Superior temporal gyrus (tissue), 1 donor: ENCODE results near the gene TMEM234.

Experiments
- DNase-seq: peaks from one replicate; pipeline ENCODE4 v3.0.0-alpha.2; 2016; ENCODE audit errors: extremely low spot score

The TMEM234 gene

GRCh38 chr1:32239790-32240139 lies 17.6 kb upstream of the TMEM234 start:
- no peak for DNase-seq

DNA sequence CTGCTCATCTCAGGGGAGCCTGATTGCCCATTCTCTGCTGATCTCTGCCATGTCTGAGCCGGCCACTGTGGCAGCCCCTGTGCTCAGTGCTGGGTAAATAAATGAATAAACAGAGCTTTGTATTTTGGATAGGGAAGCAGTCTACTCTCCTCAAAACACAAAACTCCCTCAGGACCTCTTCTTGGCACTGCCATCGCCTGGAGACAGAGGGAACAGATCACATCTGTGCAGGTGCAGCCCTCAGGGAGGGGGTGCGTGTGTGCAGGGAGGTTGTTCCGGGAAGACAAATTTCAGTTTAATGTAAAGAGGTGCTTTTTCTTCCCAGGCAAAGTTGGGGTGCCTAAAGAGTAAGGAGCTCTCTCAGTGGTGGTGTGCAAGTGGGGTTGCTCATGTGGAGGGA lies 17.2 kb upstream of the TMEM234 start:
- DNase-seq: no peak

- DNase-seq: no peak
These were observed 12.6 kb upstream of the TMEM234 start for GRCh38 chr1:32234792-32235191.

DNA sequence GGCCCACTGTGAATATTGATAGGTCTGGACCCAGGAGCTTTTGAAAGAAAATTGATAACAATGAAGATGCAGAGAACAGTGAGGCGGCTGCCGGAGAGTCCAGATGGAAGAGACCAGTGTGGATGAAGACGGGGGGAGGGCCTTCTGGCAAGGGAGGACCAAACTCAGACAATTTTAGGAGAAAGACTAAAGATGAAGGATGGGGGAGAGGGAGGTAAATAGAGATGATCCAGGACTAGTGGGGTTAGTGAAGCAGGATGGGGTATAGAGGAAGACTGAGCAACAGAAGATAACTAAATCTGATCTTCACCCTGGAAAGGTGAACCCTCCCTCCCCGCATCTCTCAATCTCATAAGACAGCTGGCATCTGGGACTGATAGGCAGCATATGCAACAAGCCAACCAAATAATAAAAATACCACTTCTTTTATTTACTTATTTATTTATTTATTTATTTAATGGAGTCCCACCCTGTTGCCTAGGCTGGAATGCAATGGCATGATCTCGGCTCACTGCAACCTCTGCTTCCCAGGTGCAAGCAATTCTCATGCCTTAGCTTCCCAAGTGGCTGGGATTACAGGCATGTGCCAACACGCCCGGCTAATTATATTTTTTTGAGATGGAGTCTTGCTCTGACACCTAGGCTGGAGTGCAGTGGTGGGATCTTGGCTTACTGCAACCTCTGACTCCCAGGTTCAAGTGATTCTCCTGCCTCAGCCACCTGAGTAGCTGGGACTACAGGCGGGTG lies 10.6 kb upstream of the TMEM234 start:
- DNase-seq: no peak

DNA sequence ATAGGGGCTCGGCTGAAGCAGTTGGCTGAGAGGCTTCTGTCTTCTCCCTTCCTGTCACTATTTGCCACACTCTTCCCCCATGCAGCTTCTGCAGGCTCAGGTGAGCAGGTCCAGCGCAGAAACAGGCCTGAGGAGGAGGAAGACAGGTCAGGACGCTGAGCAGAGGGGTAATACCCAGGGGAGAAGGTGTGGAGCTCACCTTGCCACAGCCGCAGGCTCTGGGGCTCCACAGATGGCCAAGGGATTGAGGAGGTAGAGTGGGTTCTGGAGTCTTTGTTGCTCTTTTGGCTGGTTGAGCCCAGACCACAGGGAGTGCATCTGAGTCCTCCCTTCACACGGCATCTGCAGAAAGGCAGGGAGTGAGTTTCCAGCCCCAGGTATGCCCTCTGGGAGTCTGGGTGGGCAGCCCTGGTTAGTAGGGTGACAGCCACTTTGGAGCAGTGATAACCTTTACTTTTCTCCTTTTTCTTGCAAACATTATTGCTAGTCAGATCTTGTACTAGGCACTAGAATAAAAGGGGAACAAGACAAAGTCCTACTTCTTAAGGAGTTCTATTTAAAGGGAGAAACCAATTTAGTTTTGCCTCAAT lies 9.8 kb upstream of the TMEM234 start:
- no peak for DNase-seq

GRCh38 chr1:32228771-32229170 lies 6.6 kb upstream of the TMEM234 start:
- no peak for DNase-seq

- DNase-seq: no peak
These were observed 2.1 kb upstream of the TMEM234 start for GRCh38 chr1:32224285-32224684.

DNA sequence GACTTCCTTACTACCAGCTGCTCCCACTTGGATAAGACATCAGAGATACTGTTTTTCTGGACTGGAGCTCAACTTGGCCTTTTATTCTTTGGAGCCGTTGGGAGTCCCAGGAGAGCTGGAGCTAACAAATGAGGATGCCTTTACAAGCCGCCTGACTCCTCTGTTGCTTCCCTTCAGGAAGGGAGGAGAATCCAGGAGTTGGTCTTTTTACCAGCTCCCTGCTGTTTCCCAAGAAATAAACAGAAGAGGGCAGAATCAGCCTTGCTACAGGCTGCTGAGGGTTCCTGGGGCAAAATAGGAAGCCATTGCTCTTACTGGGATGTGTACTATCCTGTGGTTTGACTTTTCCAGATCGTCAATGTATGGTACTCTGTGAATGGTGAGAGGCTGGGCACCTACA lies 1.5 kb upstream of the TMEM234 start:
- DNase-seq: no peak

- no peak for DNase-seq
These were observed 573 bp downstream of the TMEM234 start for GRCh38 chr1:32221581-32221979.

DNA sequence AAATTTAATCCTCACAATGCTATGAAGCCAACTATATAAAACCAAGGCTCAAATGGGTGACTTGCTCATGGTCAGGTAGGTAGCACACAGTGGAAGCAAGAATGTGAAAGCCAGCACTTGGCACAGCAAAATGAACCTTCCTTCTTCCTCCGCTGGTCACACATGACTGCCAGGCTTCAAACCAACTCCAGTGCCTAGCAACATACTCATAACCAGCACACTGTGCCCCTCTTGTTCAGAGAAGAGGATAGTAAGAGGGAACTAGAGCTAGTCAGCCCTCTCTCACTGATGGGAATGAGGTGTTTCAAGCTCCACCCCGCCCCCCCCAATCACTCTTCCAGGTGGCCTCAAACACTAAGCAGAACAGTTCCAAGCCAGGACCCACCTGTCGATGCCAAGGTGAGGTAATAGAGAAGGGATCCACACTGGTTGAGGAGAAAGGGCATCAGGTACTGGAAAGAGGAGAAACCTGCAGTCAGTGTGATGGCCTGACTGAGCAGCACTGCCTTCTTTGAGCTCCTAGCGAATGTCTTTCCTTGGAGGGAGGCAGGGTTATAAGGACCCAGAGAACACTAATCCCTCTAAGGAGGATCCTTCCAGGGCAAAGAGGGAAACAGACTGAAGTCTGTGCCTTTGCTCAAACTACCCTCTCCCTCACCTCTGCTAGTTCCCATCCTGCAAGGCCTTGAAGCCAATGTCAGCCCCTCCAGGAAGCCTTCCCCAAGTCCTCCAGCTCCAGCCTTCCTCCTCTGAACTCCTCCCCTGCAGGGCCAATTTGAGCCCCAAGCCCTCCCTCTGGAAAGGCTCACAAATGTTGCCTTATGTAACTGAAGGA lies 1.2 kb downstream of the TMEM234 start:
- no peak for DNase-seq

DNA sequence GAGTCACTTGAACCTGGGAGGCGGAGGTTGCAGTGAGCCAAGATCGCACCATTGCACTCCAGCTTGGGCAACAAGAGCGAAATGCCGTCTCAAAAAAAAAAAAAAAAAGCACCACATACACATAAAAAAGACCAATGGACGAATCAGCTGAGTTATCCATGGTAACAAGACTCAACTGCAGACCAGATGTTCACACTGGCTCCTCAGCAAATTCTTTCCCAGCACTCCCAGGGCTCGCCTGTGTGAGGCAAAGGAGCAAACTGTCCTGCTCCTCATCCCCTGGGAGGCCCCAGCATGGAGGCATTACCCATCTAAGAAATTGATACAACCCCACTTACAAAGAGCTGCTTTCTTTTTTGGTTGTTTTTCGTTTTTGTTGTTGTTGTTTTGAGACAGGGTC lies 3.1 kb downstream of the TMEM234 start:
- no peak for DNase-seq

- DNase-seq: no peak
These were observed 5.6 kb downstream of the TMEM234 start for GRCh38 chr1:32216566-32216965.

- DNase-seq: peak; percentile 78
These were observed 6.3 kb downstream of the TMEM234 start for GRCh38 chr1:32215629-32216480.

DNA sequence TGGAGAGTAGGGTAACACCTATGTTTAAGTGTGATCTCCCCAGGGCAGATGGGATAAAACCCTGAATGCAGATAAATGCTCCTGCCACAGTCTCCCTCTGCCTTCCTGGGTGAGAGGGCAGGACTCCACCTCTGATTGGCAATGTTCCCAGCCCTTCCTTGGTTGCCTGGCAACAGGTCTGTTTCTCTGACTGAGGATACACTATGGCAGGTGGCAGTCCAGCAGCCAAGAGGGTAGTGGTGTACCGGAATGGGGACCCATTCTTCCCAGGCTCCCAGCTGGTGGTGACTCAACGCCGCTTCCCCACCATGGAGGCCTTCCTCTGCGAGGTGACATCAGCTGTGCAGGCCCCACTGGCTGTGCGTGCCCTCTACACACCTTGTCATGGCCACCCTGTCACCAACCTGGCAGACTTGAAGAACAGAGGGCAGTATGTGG lies 13.2 kb downstream of the TMEM234 start, which contains the start of gene DCDC2B:
Gene DCDC2B, plus strand, starts transcription at position 199 of the 438 bp plus-strand sequence. Its CDS starts 5 bp downstream, at position 204.
- no peak for DNase-seq

GRCh38 chr1:32208469-32208868 lies 13.7 kb downstream of the TMEM234 start:
- no peak for DNase-seq

DNA sequence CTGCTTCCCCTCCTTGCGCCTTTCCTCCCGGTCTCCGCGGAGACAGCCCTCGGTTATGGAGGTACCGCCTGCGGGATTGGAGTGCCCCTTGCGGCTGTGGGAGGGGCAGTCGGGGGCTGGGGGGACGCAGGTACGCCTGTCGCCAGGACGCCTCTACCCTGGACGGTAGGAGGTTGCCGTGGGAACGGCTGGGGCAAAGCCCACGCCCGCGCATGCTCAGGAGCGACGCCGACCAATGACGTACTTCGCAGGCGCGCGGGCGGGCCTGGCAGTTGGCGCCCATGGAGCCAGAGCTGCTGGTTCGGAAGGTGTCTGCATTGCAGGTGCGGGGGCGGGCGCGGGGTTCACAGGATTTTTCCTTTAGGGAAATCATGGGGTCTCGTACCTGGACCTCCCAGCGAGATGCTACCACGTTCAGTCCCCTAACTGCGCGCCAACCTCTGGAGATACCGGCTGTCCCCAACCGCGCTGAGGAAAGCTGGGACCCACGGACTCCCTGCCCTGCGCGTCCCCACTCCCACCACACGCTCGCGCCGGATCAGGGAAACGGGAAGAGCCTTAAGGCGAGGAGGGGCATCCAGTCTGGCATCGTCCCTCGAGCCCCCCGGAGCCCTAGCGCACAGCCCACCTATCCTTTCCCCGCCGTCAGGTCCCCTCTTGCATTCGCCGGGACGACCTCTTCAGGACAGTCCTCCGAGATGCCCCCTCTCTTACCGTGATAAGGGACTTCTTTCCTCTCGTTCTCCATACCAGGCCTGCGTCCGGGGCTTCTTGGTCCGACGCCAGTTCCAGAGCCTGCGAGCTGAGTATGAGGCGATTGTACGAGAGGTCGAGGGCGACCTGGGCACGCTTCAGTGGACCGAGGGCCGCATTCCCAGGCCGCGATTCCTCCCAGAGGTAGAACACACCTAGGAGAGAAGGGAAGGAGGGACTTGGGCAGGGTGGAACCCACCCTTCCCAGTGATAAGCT lies 16.5 kb downstream of the TMEM234 start, which contains the start of gene IQCC:
Gene IQCC, plus strand, starts transcription at position 271 of the 970 bp plus-strand sequence. Its CDS starts 11 bp downstream, at position 282.
- peak; percentile 89 for DNase-seq

DNA sequence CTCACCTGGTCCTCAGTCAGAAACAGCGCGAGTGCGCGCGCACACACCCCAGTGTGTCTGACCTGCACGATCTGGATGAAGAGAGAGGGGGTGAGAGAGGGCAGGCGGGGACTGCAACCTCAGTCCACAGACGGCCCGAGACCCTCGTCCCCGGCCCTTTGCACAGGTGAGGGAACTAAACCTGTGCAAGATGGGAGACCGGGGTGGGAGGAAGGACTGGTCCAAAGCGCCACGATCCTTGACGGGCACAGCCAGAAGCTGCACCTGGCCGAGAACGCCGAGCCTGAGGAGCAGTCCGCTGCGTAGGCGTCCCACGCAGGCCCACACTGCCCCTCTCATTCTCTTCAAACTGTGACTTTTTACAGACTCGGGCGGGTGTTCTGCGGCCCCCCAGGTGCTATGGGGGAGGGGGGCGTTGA lies 17.2 kb downstream of the TMEM234 start:
- no peak for DNase-seq

- no peak for DNase-seq
These were observed 20.9 kb downstream of the TMEM234 start for GRCh38 chr1:32201011-32201855.
